Measurements from ENCODE around the gene OLIG1.

The OLIG1 gene

DNA sequence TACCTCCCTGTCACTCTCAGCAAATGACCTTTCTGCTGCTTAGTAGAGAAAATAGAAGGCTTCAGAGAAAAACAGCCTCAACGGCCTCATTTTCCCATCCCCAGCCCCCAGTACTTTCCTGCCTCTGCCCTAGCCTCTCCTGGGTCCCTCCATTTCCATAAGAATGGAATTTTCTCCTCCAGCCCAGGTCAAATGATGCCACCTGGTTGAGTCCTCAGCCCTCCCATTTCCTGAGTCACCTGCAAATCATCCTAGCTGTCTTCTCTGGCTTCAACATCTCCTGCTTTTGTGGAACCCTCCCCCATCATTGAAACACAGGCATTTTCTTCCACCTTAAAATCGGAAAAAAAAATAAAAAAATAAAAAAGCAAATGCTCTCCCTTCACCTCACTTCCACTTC, 35.1 kb downstream of the OLIG1 start:
- DNase-seq, result no peak

DNA sequence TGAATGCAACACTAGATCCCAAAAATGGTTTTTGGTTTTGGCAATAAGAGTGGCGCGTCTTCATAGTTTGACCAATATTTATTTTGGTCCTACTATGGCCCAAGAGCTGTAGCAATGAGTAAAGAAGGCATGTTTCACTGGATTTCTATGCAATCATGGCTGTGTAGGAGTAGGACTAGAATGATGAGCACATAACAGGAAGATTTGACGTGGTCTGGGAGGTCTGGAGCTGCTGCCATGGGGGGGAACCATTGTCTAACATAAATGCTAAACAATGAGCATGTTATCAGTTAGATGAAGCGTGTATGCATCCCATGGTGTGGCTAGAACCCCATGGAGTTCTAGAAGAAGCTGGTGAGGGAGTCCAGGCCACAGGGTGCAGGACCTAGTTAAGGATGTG, 38.3 kb downstream of the OLIG1 start:
- no peak for DNase-seq

DNA sequence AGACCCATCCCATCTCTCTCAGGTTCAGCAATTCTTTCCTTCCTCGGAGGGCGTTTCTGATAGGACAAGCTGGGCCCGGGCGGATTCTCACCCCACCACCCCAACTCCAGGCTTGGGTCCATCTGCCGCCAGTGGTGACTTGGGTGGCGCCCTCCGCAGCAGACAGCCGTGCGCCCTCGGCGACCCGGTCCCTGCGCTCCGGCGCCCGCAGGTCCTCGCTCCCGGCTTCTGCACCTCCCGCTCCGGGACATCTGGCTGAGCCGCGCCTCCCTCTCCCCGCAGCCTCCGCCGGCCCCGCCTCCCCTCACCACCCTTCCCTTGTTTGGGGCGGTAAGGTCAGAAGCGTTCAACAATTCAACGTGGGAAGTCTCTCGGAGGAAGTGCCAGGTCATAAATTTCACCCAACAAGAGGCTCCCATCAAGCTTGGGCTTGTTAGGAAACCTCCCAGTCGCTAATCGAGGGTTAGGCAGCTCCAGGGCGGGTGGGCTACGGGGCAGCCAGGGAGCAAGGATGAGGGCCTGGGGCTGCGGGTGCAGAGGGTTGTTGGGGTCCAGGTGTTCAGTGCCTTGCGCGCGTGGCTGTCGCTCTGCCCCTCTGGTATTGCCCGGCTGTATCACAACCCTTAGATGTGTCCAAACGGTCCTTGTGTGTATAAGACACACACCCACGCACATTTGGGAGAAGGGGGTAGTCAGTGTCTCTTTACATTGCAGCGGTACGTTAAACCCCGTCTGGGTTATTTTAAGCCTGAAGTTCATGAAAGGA, 39.8 kb downstream of the OLIG1 start:
- DNase-seq, result peak; percentile 51

GRCh38 chr21:33110340-33110715, 40.4 kb downstream of the OLIG1 start:
- no peak for DNase-seq

DNA sequence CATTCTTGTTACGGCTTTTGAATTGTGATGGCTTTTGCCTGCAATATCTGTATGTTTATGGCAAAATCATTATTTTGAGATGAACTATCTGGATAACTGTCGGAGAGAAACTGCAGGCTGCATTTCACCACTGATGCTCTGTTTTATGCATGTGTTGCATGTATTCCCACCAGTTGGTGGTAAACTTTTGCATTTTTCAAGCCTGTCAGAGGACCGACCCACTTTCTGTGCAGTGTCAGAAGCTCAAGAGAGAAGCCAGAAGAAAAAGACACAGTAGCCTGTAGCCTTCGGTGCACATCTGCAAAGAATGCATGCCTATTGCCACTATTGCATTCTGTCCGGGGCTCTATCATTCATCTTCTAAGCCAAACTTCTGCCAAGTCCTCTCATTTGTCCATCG, 41.6 kb downstream of the OLIG1 start:
- DNase-seq, result no peak

DNA sequence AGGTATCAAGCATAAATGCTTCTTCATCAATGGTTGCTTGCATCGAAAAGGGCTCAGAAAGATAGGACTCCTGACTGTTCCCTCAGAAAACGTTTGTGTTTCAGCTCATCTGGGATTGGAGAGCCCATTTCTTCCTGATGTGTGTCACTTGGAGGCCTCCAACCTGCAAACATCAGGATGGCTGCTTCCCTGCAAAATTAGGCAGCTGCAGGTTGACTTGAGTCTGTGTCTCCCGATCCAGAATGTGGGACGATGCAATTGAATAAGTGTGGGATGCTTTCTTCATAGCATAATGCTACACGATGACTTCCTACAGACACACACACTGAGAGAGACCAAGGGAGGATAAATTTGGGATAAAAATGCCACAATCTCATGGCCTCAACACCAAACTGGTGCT, 42.2 kb downstream of the OLIG1 start:
- no peak for DNase-seq

DNA sequence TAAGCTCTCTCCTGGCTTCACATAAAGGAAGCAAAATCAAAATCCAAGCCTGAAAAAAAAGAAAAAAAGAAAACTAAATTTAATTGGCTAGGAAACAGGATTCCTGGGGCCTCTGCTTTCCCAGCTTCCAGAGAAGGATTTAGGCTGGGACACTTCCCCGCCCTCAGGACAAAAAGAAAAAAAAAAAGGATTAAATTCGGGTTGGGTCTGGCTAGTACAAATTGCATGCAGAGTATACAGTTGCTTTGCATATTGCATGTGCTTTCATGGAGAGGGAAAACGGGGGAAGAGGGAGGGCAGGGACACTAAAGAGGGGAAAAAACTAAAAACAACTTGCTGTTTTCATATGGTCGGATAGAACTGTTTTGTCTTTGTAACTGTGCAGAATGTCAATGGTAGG, 42.7 kb downstream of the OLIG1 start:
- no peak for DNase-seq

DNA sequence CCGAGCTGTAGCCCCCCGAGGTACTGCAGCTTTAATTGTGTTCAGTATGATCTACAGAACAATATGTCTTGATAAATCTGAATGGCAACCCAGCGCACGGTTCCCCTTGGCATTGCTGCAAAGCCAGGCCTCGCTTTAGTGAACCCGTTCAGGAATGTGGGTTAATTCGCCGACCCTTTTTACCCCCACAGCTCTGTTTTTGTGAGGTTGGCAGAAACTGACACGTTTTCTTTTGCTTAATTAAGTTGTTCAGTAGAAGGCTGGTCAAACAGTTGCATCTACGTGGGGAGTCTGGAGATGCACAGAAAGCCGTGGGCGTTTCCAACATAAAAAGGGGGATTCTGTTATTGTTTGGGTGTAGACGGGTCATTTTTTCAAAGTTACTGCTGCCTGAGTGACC, 43.2 kb downstream of the OLIG1 start:
- no peak for DNase-seq

- DNase-seq, result no peak
Observed at GRCh38 chr21:33114276-33114675, 44.3 kb downstream of the OLIG1 start.

- no peak for DNase-seq
Observed at GRCh38 chr21:33115631-33116510, 45.9 kb downstream of the OLIG1 start.

DNA sequence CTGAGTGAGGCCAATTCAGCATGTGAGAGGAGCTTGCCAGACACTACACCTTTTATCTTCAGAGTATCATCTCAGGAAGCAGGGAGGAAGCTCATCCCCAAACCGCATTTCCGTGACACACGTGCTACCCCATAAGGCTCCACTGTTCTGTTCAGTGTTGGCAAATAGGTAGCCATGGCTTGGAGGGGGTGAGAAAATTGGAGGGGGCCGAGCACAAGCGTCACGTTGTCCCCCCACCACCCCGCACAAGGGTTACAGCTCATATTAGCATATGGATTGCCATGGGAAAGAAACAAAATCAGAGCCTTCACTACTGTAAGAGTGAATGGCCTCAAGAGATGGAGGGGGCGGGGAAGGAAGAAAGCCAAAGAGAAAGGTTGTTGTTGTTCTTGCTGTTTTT, 46.7 kb downstream of the OLIG1 start:
- DNase-seq, result peak; percentile 43

GRCh38 chr21:33117101-33117888, 47.4 kb downstream of the OLIG1 start:
- DNase-seq, result no peak
